ENCODE measurements around the gene TBCEL.

Gene TBCEL

GRCh38 chr11:121067026-121067425 is 43.1 kb downstream of the TBCEL start:
- no peak for DNase-seq

GRCh38 chr11:121067453-121067852 is 43.6 kb downstream of the TBCEL start:
- DNase-seq = no peak

GRCh38 chr11:121067962-121068647 is 44.2 kb downstream of the TBCEL start:
- DNase-seq = no peak

- DNase-seq = no peak
Observed at GRCh38 chr11:121068787-121069186, 44.9 kb downstream of the TBCEL start.

GRCh38 chr11:121070951-121071845 is 47.3 kb downstream of the TBCEL start:
- no peak for DNase-seq

GRCh38 chr11:121071846-121072450 is 48.0 kb downstream of the TBCEL start:
- no peak for DNase-seq

- DNase-seq = no peak
Observed at GRCh38 chr11:121081321-121081720, 57.4 kb downstream of the TBCEL start.

- DNase-seq = no peak
Observed at GRCh38 chr11:121082219-121082618, 58.3 kb downstream of the TBCEL start.

- DNase-seq = no peak
Observed at GRCh38 chr11:121082670-121083069, 58.8 kb downstream of the TBCEL start.

GRCh38 chr11:121086866-121087265 is 63.0 kb downstream of the TBCEL start:
- no peak for DNase-seq

GRCh38 chr11:121089566-121089965 is 65.7 kb downstream of the TBCEL start:
- DNase-seq = no peak

- DNase-seq = no peak
Observed at GRCh38 chr11:121090145-121090721, 66.3 kb downstream of the TBCEL start.

GRCh38 chr11:121091492-121092152 is 67.7 kb downstream of the TBCEL start:
- DNase-seq = no peak

GRCh38 chr11:121095561-121095960 is 71.7 kb downstream of the TBCEL start:
- no peak for DNase-seq

GRCh38 chr11:121099364-121099763 is 75.5 kb downstream of the TBCEL start:
- no peak for DNase-seq

- DNase-seq = no peak
Observed at GRCh38 chr11:121099885-121100284, 76.0 kb downstream of the TBCEL start.

- no peak for DNase-seq
Observed at GRCh38 chr11:121100943-121101342, 77.0 kb downstream of the TBCEL start, which contains the start of gene TECTA. Gene TECTA, plus strand, starts transcription at chr11:121101243. Its CDS starts 1,423 bp downstream, at chr11:121102666.

- no peak for DNase-seq
Observed at GRCh38 chr11:121104312-121104762, 80.4 kb downstream of the TBCEL start.

GRCh38 chr11:121105063-121105480 is 81.2 kb downstream of the TBCEL start:
- no peak for DNase-seq

- DNase-seq = no peak
Observed at GRCh38 chr11:121105481-121106195, 81.7 kb downstream of the TBCEL start.

- DNase-seq = no peak
Observed at GRCh38 chr11:121106812-121107211, 82.9 kb downstream of the TBCEL start.

GRCh38 chr11:121108413-121108812 is 84.5 kb downstream of the TBCEL start:
- no peak for DNase-seq
